ENCODE results near the gene TBC1D8.

Gene TBC1D8

GRCh38 chr2:101023327-101024107 is 127.7 kb downstream of the TBC1D8 start:
- no peak for DNase-seq

- no peak for DNase-seq
Observed at GRCh38 chr2:101022221-101022620, 129.0 kb downstream of the TBC1D8 start.

GRCh38 chr2:101018934-101019333 is 132.2 kb downstream of the TBC1D8 start:
- no peak for DNase-seq

GRCh38 chr2:101017371-101017770 is 133.8 kb downstream of the TBC1D8 start:
- DNase-seq = no peak

GRCh38 chr2:101014264-101014857 is 136.8 kb downstream of the TBC1D8 start:
- DNase-seq = no peak

- DNase-seq = peak in 1 of 2 donors; percentile 51
Observed at GRCh38 chr2:101012706-101013181, 138.4 kb downstream of the TBC1D8 start.

GRCh38 chr2:101012054-101012705 is 139.0 kb downstream of the TBC1D8 start:
- no peak for DNase-seq

- no peak for DNase-seq
Observed at GRCh38 chr2:101011152-101011551, 140.0 kb downstream of the TBC1D8 start.

DNA sequence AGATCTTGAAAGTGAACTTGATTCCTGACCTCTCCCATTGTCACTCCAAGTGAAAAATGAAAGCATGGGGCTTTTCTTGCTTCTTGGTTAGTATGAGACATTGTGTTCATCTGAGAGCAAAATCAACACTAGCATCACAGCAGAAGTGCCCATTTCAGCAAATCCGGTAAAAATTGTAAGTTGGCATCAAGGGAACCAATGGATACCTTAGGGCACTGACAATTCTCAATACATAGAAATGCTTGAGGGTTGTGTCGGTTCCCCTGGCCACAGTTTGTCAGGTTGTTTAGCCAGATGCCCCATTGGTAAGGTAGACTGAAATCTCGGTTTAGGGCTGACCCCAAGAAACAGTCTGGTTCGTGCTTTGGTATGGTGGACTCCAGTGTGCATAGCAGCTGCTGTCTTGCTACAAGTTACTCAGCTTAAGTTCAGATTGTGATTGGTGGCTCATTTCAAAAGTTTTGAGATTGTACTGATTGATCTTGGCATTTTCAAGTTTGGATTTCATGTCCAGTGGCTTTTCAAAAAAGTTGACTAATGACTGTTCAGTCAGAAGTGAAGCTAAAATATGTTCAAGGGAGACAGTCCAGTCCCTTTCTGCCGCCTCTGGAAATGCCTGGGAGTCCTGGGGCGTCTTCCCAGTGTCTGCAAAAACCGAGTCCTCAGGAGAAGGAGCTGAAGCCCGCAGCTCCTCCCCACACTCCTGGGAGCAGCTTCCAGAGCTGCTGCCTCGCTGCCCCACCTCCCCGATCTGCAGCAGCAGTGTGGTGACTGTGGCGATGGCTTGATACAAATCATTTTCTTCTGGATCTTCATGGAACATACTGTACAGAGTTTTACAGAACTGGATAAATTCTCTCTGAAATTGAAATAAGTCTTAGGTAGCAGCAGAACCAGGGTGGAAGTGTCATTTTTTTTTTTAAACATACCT is 143.5 kb downstream of the TBC1D8 start:
- DNase-seq = no peak

GRCh38 chr2:101006065-101006715 is 145.0 kb downstream of the TBC1D8 start:
- no peak for DNase-seq

DNA sequence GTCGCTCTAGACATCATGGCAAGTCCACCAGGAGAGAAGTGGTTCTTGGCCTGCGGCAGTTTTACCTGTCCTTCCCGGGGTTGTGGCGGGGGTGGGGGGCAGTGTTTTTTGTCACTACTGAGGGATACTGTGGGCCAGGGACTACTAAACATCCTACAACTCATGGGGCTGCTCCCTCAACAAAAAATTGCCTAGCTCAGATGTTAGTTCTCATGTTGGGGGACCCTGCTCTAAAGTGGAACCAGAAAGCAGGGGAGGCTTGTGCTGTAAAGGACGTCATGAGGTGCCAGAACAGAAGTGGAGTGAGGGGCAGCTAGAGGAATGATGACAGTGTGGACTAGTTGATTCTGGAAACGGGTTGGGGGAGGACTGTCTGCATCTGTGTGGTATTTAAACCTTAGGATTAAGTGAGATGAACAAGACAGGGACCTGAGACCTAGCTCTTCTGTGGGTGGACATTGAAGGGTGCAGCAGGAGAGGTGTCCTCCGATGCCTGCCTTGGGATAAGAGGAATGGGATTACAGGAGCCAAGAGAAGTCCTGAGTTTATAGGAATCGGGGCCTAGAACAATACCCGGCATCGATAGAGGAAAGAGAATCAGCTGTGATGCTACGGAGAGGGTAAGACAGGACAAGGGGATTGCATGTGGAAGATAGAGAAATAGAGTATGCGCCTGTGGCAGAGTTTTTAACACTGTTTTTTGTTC is 146.4 kb downstream of the TBC1D8 start:
- DNase-seq = no peak

- no peak for DNase-seq
Observed at GRCh38 chr2:101003278-101003775, 147.9 kb downstream of the TBC1D8 start.

DNA sequence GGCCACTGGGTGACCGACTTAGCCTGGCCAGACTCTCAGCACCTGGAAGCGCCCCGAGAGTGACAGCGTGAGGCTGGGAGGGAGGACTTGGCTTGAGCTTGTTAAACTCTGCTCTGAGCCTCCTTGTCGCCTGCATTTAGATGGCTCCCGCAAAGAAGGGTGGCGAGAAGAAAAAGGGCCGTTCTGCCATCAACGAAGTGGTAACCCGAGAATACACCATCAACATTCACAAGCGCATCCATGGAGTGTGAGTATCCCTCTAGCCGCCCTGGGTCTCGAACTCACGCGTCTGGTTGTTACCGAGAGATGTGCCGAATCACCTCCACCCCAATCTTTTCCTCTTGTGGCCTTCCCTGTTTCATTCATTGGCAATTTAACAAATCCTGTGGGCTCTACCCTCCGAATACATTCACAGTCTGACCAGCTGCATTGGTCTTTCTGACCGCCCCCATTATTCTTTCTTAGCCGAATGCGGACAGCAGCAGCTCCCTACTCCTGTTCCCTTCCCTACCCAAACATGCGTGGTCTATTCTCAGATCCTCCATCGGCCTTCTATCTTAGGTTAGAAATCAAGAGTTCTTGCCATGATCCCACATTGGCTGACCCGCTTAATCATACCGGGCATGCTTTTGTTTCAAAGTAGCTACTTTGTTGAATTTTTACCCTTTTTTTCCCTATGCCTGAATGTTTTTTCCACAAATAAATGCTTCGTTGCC is 148.5 kb downstream of the TBC1D8 start:
- peak in 1 of 2 donors; percentile 21 for DNase-seq

- peak; percentile 97 to 98 for DNase-seq
Observed at GRCh38 chr2:101001691-101002561, 149.3 kb downstream of the TBC1D8 start, which contains the start of gene RPL31. Gene RPL31 (plus strand): TSS chr2:101002289. CDS start chr2:101002702, 413 bp downstream.

DNA sequence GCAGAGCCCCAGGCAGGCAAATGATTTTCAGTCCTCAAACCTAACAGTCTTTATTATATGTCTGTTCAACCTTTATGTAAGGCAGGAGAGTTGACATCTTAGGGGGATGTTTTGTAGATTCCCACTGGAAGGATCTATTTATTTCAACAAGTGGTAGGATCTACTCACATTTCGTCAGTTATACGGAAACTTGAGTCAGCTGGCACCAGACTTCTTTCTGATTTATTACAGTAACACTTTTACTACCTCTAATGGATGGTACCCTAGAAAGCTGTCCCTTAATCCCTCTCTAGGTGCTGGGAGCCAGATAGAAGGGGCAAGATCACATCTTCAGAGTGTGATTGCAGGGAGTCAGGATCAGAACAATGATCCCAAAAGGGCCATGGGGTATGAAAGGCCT is 151.2 kb downstream of the TBC1D8 start:
- DNase-seq = no peak

DNA sequence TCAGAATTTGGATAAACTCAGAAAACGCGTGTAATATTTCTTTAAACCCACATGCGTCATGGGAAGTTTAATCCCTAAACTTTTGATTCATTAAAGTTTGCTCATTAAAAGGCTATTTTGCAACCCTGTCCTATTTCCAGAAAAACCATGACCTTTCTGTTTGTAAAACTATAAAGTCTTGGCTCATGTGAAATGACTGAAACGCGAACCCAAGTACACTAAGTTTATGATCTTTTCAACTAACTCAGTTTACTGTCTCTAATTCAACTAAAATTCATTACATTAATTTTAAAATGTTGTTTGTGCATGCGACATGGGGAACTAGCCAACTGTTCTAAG is 153.0 kb downstream of the TBC1D8 start:
- DNase-seq = no peak

DNA sequence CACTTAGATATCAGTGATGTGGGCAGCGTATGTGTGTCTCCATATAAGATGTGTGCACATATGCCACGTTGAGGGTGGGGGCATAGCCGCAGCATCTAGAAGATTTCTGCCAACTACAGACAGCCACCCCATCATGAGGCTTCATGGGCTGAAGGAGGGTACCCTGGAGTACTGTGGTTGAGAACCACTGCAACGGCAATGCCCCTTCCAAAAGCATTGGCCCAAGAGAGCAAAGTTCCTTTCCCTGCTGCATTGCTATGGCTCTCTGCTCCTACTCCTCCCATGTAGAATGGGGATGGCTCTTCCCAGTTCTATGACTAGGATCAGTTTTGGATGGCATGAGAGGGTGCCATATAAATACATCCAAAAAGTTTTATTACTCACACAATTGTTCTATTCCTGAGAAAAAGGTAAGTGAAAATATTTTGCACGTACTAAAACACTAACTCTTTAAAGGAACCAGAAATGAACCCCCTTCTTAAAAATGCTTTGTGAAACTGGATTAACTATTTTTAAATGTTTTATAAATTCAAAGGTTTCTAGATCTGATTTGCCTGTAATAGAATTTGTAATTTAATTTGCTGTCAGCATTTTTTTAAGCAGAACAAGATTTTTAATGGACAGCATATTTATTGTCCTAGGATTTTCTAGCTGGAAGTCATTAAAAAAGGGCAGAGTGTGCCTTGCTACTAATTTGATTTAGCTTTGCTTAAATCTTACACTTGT is 153.5 kb downstream of the TBC1D8 start:
- no peak for DNase-seq

DNA sequence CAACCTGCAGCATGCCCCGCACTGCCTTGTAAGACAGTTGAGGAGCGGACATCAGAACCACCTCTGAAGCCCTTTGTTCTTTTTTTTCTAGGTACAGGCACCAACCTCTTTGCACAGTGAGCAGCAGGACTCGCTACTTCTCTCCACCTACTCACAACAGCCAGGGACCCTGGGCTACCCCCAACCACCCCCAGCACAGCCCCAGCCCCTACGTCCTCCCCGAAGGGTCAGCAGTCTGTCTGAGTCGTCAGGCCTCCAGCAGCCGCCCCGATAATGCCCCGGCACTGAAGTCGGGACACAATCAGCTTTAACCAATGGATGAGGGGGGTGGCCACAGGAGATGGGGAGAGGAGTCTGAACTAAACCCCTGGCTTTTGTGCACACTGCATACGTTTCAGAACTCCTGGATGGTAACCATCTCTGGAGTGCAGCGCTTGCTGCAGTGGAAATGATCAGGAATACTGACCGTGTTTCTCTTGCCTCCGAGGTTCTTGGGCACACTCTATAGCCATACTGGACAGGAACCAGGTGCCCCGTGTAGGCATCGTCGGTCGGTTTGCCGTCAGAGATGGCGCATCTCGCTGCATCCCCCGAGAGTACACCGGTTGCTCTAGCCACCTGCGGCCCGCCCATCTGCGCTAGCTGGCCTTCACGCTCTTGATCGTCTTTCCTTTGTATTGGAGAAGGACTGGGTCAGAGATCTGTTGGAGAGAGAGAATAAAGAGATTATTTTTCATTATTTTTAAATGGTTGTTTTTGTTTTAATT is 155.7 kb downstream of the TBC1D8 start:
- DNase-seq = no peak

Data from activated CD4-positive, alpha-beta T cell treated with anti-CD3 and anti-CD28 coated beads for 4 hours (primary cell).